MCF 10A (cell line): ENCODE results near the gene DENND4C. TPM values are rescaled to one million over a fixed set of nuclear protein-coding genes. Genes with fewer than 3 reads are reported as not detected.

ENCODE experiments used
- BruUV-seq: library from RNA; stranded (reverse); fragments of 400-500 nt; replicated peaks from 2 replicates; lab custom pipeline; 2021; lab: Mats Ljungman, UMichigan
- CTCF ChIA-PET: fragments of 300-600 bp; sonication (Branson Sonifier 250); formaldehyde crosslinking; extraction: SDS; loops from one replicate; lab custom pipeline; 2021; ENCODE audit warnings: antibody characterized with exemption, inconsistent platforms; lab: Yijun Ruan, JAX
- POLR2A ChIA-PET: fragments of 300-600, 350-650 bp; sonication (Branson Sonifier 250); formaldehyde crosslinking; extraction: SDS; loops from one replicate; lab custom pipeline; 2020; ENCODE audit warnings: antibody characterized with exemption, inconsistent platforms; lab: Yijun Ruan, JAX
- DNase-seq: peaks from one replicate; pipeline ENCODE4 v3.0.0-alpha.2; 2018; ENCODE audit not compliant: unreplicated experiment
- H3K27ac Mint-ChIP-seq: one replicate; pipeline ENCODE4 v1.8.0; 2022; ENCODE audit warnings: mild to moderate bottlenecking, low read depth, mixed read lengths; ENCODE audit not compliant: unreplicated experiment
- H3K27me3 Mint-ChIP-seq: one replicate; pipeline ENCODE4 v1.8.0; 2022; ENCODE audit warnings: mixed read lengths; ENCODE audit not compliant: insufficient read depth, unreplicated experiment
- H3K36me3 Mint-ChIP-seq: one replicate; pipeline ENCODE4 v1.8.0; 2022; ENCODE audit warnings: mild to moderate bottlenecking, moderate library complexity, mixed read lengths; ENCODE audit not compliant: insufficient read depth, unreplicated experiment
- H3K4me1 Mint-ChIP-seq: one replicate; pipeline ENCODE4 v1.8.0; 2022; ENCODE audit warnings: mixed read lengths; ENCODE audit not compliant: insufficient read depth, unreplicated experiment
- H3K4me3 Mint-ChIP-seq: one replicate; pipeline ENCODE4 v1.8.0; 2022; ENCODE audit warnings: mild to moderate bottlenecking, moderate library complexity, mixed read lengths; ENCODE audit not compliant: unreplicated experiment
- H3K9me3 Mint-ChIP-seq: one replicate; pipeline ENCODE4 v1.8.0; 2022; ENCODE audit warnings: mixed read lengths; ENCODE audit not compliant: unreplicated experiment
- CTCF ChIP-seq: fragments of 200-600 bp; IDR thresholded peaks from one replicate; pipeline ENCODE4 v1.8.0; 2022; ENCODE audit warnings: antibody characterized with exemption, mild to moderate bottlenecking; ENCODE audit not compliant: unreplicated experiment
- intact Hi-C: fragments of 100-400 bp; cut with micrococcal nuclease; formaldehyde crosslinking; loops from 2 replicates; pipeline ENCODE4 v1.14.1; 2022
- total RNA-seq: library from RNA; stranded (reverse); gene quantifications from 2 replicates; pipeline ENCODE4 v1.2.3, GENCODE V29; 2022

Gene DENND4C
- total RNA-seq, 1 experiment from 2014 or later = 26.4 TPM

- no peak for DNase-seq
- ChIA-PET CTCF (no interaction called here), POLR2A (no interaction called here)
- BruUV-seq = no TSS peak
- Mint-ChIP-seq H3K27ac (no peak overlapping the region), H3K9me3 (no peaks in the 10 kb centered on the region), H3K4me1 (peaks cover 5% of the 10 kb centered on the region), H3K4me3 (no peak overlapping the region), H3K27me3 (no peaks in the 10 kb centered on the region), H3K36me3 (peaks cover 55% of the 10 kb centered on the region)
- TF ChIP-seq CTCF = no peak
- intact Hi-C loops = loop anchor here (5.0 kb wide), 1 partner anchor 56 kb away; the partner anchor contains the start of gene DENND4C
Observed at GRCh38 chr9:19288081-19288480, 57.6 kb downstream of the DENND4C start.

- Mint-ChIP-seq H3K36me3 (peaks cover 66% of the 10 kb centered on the region), H3K4me1 (peaks cover 11% of the 10 kb centered on the region), H3K9me3 (no peaks in the 10 kb centered on the region), H3K27me3 (no peaks in the 10 kb centered on the region), H3K4me3 (no peak overlapping the region), H3K27ac (peak overlapping the region; percentile 54)
- no peak for TF ChIP-seq CTCF
- CTCF ChIA-PET = no interaction called here
- no peak for DNase-seq
- BruUV-seq = no TSS peak
- intact Hi-C loops = no loop called here
- POLR2A ChIA-PET = no interaction called here
Observed at GRCh38 chr9:19290103-19290502, 59.6 kb downstream of the DENND4C start.

- no peak for TF ChIP-seq CTCF
- H3K4me1 Mint-ChIP-seq = peaks cover 6% of the 10 kb centered on the region
- POLR2A ChIA-PET = no interaction called here
- no peaks in the 10 kb centered on the region for H3K27me3 Mint-ChIP-seq
- H3K4me3 Mint-ChIP-seq = no peak overlapping the region
- no peak for DNase-seq
- intact Hi-C loops = no loop called here
- no TSS peak for BruUV-seq
- CTCF ChIA-PET = interaction anchor here (0.6 to 1.4 kb wide), 2 partner anchors 13 to 14 kb away, joined by 3 to 5 read pairs; no protein-coding TSS in a partner anchor
- H3K9me3 Mint-ChIP-seq = no peaks in the 10 kb centered on the region
- peak overlapping the region; percentile 11 for H3K27ac Mint-ChIP-seq
- peaks cover 69% of the 10 kb centered on the region for H3K36me3 Mint-ChIP-seq
Observed at GRCh38 chr9:19294219-19294618, 63.7 kb downstream of the DENND4C start.

GRCh38 chr9:19298436-19299000, 68.0 kb downstream of the DENND4C start:
- no peaks in the 10 kb centered on the region for H3K27me3 Mint-ChIP-seq
- no peak overlapping the region for H3K27ac Mint-ChIP-seq
- H3K4me3 Mint-ChIP-seq = no peak overlapping the region
- CTCF ChIA-PET = interaction anchor here (0.6 kb wide), 1 partner anchor 232 kb away, joined by 5 read pairs; no protein-coding TSS in a partner anchor
- peaks cover 6% of the 10 kb centered on the region for H3K4me1 Mint-ChIP-seq
- no peak for TF ChIP-seq CTCF
- H3K36me3 Mint-ChIP-seq = peaks cover 60% of the 10 kb centered on the region
- POLR2A ChIA-PET = interaction anchor here (1.2 kb wide), 1 partner anchor 16 kb away, joined by 3 read pairs; no protein-coding TSS in a partner anchor
- no peak for DNase-seq
- intact Hi-C loops = no loop called here
- no peaks in the 10 kb centered on the region for H3K9me3 Mint-ChIP-seq
- no TSS peak for BruUV-seq
